H1 (cell line): ENCODE results near the gene CAMKMT. TPM values are rescaled to one million over a fixed set of nuclear protein-coding genes. Genes with fewer than 3 reads are reported as not detected.

Source experiments
- ASH2L ChIP-seq: fragments of 200-600, 300-600 bp; sonication (generic); IDR thresholded peaks from one replicate; pipeline ENCODE4 v1.7.1; 2017; ENCODE audit warnings: low read length
- FOSL1 ChIP-seq: IDR thresholded peaks from 2 replicates; pipeline ENCODE4 v1.6.1; 2011; ENCODE audit warnings: mild to moderate bottlenecking, low read depth, low read length, moderate library complexity; ENCODE audit not compliant: insufficient read depth
- GABPA ChIP-seq: IDR thresholded peaks from 2 replicates; pipeline ENCODE4 v1.6.1; 2011; ENCODE audit warnings: mild to moderate bottlenecking, low read length, moderate library complexity, borderline replicate concordance; ENCODE audit not compliant: insufficient read depth
- HDAC2 ChIP-seq, 2 experiments: fragments of 300-600 bp in 1 of 2; sonication (generic) in 1 of 2; IDR thresholded peaks; 2 replicates each; pipeline ENCODE4 v1.6.1; 2011 to 2012; ENCODE audit warnings: low read depth in 2 of 2, low read length in 2 of 2, mild to moderate bottlenecking in 2 of 2, moderate library complexity in 2 of 2, borderline replicate concordance in 1 of 2, inconsistent platforms in 1 of 2
- NANOG ChIP-seq: IDR thresholded peaks from 2 replicates; pipeline ENCODE4 v1.6.1; 2011; ENCODE audit warnings: low read length, low read depth, mild to moderate bottlenecking, inconsistent platforms; ENCODE audit not compliant: insufficient read depth, poor library complexity, severe bottlenecking
- RFX5 ChIP-seq: IDR thresholded peaks from 2 replicates; pipeline ENCODE4 v1.6.1; 2011; ENCODE audit warnings: low read depth, low read length, improper control_type of control experiment, borderline replicate concordance
- SIRT6 ChIP-seq: IDR thresholded peaks from one replicate; pipeline ENCODE4 v1.7.1; 2012; ENCODE audit warnings: low read length, inconsistent platforms
- SRF ChIP-seq: IDR thresholded peaks from 2 replicates; pipeline ENCODE4 v1.6.1; 2011; ENCODE audit warnings: mild to moderate bottlenecking, low read depth, low read length, moderate library complexity
- SUZ12 ChIP-seq: fragments of 200-600 bp; sonication (generic); IDR thresholded peaks from 2 replicates; pipeline ENCODE4 v1.6.1; 2012; ENCODE audit warnings: mild to moderate bottlenecking, inconsistent platforms, low read length, moderate library complexity, mixed read lengths
- YY1 ChIP-seq: IDR thresholded peaks from 2 replicates; pipeline ENCODE4 v1.6.1; 2011; ENCODE audit warnings: low read depth, mild to moderate bottlenecking, low read length
- polyA plus RNA-seq, 7 experiments: library from polyadenylated mRNA; depleted of rRNA in 3 of 7; stranded (reverse) in 5 of 7; unstranded in 2 of 7; fragments of >200 nt in 5 of 7; fragments of 200-250 nt in 2 of 7; gene quantifications; 1 replicate in 5 of 7; 2 replicates in 1 of 7; 4 replicates in 1 of 7; pipeline versions ENCODE4 v1.2.1 to v1.2.3, GENCODE V29; 2011 to 2013; ENCODE audit warnings: missing spikeins in 2 of 7, mixed read lengths in 2 of 7
- total RNA-seq: library from RNA; stranded (reverse); fragmentation: NEBNext Ultra II Directional; extraction: Animal tissue kit (Norgen Biotek cat#: 25700); gene quantifications from 2 replicates; pipeline ENCODE4 v1.2.1, GENCODE V29; 2021
- TF ChIP-seq, protein P1 (sequence below): fragments of 300-600 bp; sonication (generic); IDR thresholded peaks from 2 replicates; pipeline ENCODE4 v1.7.1; 2012; ENCODE audit warnings: low read length, moderate library complexity, mild to moderate bottlenecking, inconsistent platforms; ENCODE audit not compliant: insufficient replicate concordance

The CAMKMT gene
- total and polyA plus RNA-seq, 2 of the 8 experiments (the other 6 are each of a cell fraction or from before 2014, with no cell fraction given) = 14.7 to 22.4 TPM

DNA sequence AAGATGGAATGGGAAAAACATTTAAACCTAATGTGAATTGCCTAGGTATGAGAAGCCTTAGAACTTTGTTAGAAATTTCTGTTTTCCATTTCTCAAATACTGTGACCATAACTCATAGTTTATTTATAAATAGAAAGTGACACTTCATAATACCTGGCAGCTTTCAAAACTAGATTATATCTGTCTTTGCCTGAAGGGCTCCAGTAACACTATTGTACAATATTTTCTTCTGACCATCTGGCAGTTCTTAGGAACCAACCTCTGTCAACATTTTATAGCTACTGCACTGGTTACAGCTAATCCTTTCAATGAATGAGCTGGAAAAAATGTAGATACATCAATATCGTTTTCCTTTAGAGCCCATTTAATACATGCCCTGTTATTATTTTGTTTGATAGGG lies 237.4 kb downstream of the CAMKMT start (continued):
- TF ChIP-seq, protein P1, sequence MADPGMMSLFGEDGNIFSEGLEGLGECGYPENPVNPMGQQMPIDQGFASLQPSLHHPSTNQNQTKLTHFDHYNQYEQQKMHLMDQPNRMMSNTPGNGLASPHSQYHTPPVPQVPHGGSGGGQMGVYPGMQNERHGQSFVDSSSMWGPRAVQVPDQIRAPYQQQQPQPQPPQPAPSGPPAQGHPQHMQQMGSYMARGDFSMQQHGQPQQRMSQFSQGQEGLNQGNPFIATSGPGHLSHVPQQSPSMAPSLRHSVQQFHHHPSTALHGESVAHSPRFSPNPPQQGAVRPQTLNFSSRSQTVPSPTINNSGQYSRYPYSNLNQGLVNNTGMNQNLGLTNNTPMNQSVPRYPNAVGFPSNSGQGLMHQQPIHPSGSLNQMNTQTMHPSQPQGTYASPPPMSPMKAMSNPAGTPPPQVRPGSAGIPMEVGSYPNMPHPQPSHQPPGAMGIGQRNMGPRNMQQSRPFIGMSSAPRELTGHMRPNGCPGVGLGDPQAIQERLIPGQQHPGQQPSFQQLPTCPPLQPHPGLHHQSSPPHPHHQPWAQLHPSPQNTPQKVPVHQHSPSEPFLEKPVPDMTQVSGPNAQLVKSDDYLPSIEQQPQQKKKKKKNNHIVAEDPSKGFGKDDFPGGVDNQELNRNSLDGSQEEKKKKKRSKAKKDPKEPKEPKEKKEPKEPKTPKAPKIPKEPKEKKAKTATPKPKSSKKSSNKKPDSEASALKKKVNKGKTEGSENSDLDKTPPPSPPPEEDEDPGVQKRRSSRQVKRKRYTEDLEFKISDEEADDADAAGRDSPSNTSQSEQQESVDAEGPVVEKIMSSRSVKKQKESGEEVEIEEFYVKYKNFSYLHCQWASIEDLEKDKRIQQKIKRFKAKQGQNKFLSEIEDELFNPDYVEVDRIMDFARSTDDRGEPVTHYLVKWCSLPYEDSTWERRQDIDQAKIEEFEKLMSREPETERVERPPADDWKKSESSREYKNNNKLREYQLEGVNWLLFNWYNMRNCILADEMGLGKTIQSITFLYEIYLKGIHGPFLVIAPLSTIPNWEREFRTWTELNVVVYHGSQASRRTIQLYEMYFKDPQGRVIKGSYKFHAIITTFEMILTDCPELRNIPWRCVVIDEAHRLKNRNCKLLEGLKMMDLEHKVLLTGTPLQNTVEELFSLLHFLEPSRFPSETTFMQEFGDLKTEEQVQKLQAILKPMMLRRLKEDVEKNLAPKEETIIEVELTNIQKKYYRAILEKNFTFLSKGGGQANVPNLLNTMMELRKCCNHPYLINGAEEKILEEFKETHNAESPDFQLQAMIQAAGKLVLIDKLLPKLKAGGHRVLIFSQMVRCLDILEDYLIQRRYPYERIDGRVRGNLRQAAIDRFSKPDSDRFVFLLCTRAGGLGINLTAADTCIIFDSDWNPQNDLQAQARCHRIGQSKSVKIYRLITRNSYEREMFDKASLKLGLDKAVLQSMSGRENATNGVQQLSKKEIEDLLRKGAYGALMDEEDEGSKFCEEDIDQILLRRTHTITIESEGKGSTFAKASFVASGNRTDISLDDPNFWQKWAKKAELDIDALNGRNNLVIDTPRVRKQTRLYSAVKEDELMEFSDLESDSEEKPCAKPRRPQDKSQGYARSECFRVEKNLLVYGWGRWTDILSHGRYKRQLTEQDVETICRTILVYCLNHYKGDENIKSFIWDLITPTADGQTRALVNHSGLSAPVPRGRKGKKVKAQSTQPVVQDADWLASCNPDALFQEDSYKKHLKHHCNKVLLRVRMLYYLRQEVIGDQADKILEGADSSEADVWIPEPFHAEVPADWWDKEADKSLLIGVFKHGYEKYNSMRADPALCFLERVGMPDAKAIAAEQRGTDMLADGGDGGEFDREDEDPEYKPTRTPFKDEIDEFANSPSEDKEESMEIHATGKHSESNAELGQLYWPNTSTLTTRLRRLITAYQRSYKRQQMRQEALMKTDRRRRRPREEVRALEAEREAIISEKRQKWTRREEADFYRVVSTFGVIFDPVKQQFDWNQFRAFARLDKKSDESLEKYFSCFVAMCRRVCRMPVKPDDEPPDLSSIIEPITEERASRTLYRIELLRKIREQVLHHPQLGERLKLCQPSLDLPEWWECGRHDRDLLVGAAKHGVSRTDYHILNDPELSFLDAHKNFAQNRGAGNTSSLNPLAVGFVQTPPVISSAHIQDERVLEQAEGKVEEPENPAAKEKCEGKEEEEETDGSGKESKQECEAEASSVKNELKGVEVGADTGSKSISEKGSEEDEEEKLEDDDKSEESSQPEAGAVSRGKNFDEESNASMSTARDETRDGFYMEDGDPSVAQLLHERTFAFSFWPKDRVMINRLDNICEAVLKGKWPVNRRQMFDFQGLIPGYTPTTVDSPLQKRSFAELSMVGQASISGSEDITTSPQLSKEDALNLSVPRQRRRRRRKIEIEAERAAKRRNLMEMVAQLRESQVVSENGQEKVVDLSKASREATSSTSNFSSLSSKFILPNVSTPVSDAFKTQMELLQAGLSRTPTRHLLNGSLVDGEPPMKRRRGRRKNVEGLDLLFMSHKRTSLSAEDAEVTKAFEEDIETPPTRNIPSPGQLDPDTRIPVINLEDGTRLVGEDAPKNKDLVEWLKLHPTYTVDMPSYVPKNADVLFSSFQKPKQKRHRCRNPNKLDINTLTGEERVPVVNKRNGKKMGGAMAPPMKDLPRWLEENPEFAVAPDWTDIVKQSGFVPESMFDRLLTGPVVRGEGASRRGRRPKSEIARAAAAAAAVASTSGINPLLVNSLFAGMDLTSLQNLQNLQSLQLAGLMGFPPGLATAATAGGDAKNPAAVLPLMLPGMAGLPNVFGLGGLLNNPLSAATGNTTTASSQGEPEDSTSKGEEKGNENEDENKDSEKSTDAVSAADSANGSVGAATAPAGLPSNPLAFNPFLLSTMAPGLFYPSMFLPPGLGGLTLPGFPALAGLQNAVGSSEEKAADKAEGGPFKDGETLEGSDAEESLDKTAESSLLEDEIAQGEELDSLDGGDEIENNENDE = no peak
- TF ChIP-seq NANOG (no peak), FOSL1 (no peak), SIRT6 (no peak), HDAC2 (IDR thresholded peaks at IDR 0.05; ENCODE audit: borderline replicate concordance in 1 of 2, low read depth in 2 of 2, low read length in 2 of 2) (no peak), SUZ12 (no peak), ASH2L (no peak), GABPA (no peak), YY1 (no peak), SRF (no peak), RFX5 (no peak)
- TF ChIP-seq, all 59 proteins: peak for 0
